Kidney tubule cell (primary cell): ENCODE data around the gene CEP192.
A peak's percentile ranks its signal among the peaks of the same experiment; 100 is the strongest.

Experiments used
- DNase-seq: peaks from one replicate; pipeline ENCODE4 v3.0.0-alpha.2; 2018; ENCODE audit warnings: low spot score

CEP192 gene

DNA sequence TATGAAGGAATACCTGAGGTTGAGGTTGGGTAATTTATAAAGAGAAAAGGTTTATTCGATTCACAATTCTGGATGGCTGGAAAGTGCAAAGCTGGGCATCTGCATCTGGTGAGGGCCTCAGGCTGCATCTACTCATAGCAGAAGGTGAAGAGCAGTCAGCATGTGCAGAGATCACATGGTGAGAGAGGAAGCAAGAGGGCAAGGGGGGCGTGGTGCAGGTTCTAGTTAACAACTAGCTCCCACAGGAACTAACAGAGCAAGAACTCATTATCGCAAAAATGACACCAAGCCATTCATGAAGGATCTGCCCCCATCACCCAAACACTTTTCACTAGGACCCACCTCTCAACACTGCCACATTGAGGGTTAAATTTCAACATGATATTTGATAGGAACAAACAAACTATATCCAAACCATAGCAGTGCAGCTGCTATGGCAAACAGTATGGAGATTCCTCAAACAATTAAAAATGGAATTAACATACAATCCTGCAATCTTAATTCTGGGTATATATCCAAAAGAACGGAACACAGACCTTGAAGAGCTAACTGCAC lies 154.6 kb downstream of the CEP192 start:
- DNase-seq = no peak

- no peak for DNase-seq
These were observed 156.0 kb downstream of the CEP192 start for GRCh38 chr18:13147130-13147529.

DNA sequence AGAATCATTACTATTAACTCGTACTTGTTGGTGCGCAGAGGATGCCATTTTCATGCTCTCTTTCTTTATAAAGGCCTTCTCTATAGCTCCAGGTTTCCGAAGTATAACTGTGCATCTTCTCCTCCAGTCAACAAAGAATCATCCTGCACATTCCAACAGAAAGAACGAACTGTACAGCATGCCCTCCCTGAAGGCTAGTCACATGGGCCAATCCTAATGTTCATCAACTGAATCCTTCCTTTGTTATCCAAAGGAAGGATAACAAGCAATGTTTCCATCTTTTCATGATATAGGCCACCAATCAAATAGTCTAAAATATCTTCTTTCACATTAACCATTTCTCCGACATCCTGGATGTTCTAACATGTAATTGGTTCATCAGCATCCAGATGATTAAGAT lies 160.5 kb downstream of the CEP192 start:
- no peak for DNase-seq

GRCh38 chr18:13158428-13158827 lies 167.3 kb downstream of the CEP192 start:
- no peak for DNase-seq

GRCh38 chr18:13159579-13159978 lies 168.4 kb downstream of the CEP192 start:
- peak; percentile 67 for DNase-seq

DNA sequence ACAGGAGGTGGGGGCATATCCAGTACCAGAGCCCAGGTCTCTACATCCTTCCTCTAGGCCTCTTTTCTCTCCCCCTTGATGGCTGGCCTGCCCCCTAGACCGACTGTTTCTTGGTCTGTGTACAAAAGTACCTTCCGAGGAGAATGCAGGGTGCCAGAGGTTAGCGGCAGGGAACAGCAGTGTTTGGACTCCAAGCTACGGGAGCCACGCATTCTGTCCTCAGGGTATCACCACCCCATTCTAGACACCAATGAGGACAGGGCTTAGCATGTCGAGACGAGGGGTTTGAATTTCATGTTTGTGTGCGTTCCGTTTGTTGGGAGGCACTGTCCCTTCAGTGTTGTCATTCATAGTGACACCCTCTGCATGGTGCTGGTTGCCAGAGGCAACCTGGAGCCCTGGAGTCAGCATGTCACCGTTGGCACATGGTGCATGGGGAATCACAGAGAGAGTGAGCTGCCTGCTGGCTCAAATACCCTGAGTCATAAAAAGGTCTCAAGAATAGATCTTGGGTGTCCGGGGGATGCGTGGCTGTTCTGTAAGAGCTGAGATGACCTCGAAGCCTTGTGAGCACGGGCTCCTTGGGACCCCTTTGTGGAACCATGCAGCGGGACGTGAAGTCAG lies 170.2 kb downstream of the CEP192 start:
- DNase-seq = no peak

- DNase-seq = no peak
These were observed 172.2 kb downstream of the CEP192 start for GRCh38 chr18:13163167-13163927.

GRCh38 chr18:13164406-13164805 lies 173.2 kb downstream of the CEP192 start:
- DNase-seq = no peak

DNA sequence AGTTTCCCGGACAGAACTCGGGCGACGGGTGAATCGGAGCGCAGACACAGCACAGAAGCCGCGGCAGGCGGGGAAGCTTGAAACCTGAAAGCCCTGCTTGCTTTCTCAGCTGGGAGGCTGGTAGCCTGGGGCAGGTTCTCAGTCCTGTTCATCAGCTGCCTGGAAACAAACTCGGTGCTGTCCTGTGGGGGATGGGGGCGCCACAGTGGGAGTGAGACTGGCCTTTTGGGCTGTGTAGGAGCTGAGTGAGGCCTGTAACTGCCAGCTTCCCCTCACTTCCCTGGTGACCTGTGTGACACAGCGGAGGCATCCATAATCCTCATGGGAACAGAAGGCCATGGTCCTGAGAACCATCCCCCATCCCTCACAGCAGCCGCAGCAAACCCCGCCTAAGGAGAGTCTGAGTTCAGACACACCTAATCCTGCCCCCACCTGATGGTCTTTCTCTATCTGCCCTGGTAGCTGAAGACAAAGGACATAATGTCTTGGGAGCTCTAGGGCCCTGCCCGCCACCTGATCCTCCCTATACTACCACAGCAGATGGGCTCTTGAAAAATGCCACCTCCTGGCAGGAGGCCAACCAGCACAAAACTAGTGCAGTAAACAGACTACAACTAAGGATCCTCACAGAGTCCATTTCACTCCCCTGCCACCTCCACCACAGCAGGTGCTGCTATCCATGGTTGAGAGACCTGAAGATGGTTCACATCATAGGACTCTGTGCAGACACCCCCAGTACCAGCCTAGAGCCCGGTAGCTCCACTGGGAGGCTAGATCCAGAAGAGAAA lies 174.7 kb downstream of the CEP192 start:
- DNase-seq = no peak

DNA sequence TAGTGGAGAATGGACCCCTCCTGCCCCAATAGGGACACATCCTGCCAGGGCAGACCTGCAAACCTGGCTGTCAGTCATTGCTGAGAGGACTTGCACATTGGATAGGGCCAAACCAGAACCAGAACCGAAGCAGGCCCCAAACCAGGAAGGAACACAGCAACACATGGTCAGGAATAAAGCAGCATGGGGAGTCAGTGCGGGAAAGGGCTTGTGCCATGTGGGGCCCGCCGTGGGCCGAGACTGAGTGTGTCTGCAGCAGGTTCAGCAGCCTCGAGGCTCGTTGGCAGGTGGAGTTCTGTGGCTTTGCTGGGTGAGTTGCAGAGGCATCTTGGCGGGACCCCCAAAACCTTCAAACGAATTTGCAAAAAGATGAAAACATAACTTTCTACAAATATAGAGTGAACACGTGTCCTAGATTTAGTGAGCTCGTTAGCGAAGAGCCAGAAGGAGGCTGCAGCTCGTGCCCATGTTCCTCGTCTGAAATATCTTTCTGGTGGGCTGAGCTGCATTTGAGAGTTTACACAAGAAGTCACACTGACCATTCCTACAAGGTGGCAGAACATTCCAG lies 182.5 kb downstream of the CEP192 start:
- no peak for DNase-seq
